DND-41 (cell line): ENCODE data around the gene RGS19.
A peak's percentile ranks its signal among the peaks of the same experiment; 100 is the strongest.

Experiments
- ATAC-seq: fragments of 200-7000 bp; cut with Tn5 transposase; 3 replicates; pipeline ENCODE4 v1.9.1; 2021; ENCODE audit warnings: low read depth; ENCODE audit not compliant: insufficient read depth
- DNase-seq: peaks from one replicate; pipeline ENCODE4 v3.0.0-alpha.2; 2020
- H2AFZ ChIP-seq: 2 replicates; pipeline ENCODE4 v1.6.0; 2012; ENCODE audit warnings: low read depth, low read length
- H3K27ac ChIP-seq: 2 replicates; pipeline ENCODE4 v1.5.1; 2012; ENCODE audit warnings: low read length, inconsistent platforms
- H3K27me3 ChIP-seq: fragments of 200-600 bp; sonication (generic); 2 replicates; pipeline ENCODE4 v1.6.0; 2012; ENCODE audit warnings: low read length, mild to moderate bottlenecking, inconsistent platforms; ENCODE audit not compliant: insufficient read depth, poor library complexity
- H3K36me3 ChIP-seq: 2 replicates; pipeline ENCODE4 v1.5.1; 2012; ENCODE audit warnings: low read length, inconsistent platforms; ENCODE audit not compliant: insufficient read depth
- H3K4me1 ChIP-seq: 2 replicates; pipeline ENCODE4 v1.5.1; 2012; ENCODE audit warnings: mild to moderate bottlenecking, low read length; ENCODE audit not compliant: insufficient read depth
- H3K4me2 ChIP-seq: 2 replicates; pipeline ENCODE4 v1.6.0; 2012; ENCODE audit warnings: mild to moderate bottlenecking, moderate library complexity, low read length, inconsistent platforms; ENCODE audit not compliant: insufficient read depth
- H3K4me3 ChIP-seq, 2 experiments: fragments of 200-600 bp in 1 of 2; shearing (Covaris generic) in 1 of 2; 2 replicates each; pipeline ENCODE4 v1.5.1; 2012 to 2016; ENCODE audit warnings: inconsistent platforms in 2 of 2, low read length in 2 of 2, mild to moderate bottlenecking in 2 of 2, low read depth in 1 of 2, moderate library complexity in 1 of 2
- H3K79me2 ChIP-seq: 2 replicates; pipeline ENCODE4 v1.6.0; 2012; ENCODE audit warnings: low read length, inconsistent platforms; ENCODE audit not compliant: insufficient read depth
- H3K9ac ChIP-seq: 2 replicates; pipeline ENCODE4 v1.6.0; 2012; ENCODE audit warnings: low read depth, mild to moderate bottlenecking, inconsistent platforms, low read length, moderate library complexity
- H3K9me3 ChIP-seq: 2 replicates; pipeline ENCODE4 v1.5.1; 2012; ENCODE audit warnings: low read length, moderate library complexity, mild to moderate bottlenecking, inconsistent platforms; ENCODE audit not compliant: insufficient read depth, severe bottlenecking
- H4K20me1 ChIP-seq: 2 replicates; pipeline ENCODE4 v1.6.0; 2012; ENCODE audit warnings: low read length; ENCODE audit not compliant: insufficient read depth
- CTCF ChIP-seq: IDR thresholded peaks from 2 replicates; pipeline ENCODE4 v1.5.1; 2012; ENCODE audit warnings: borderline replicate concordance, low read length, moderate library complexity, mild to moderate bottlenecking; ENCODE audit not compliant: poor library complexity, severe bottlenecking; ENCODE audit errors: extremely low read depth
- EZH2 ChIP-seq: IDR thresholded peaks from 3 replicates; pipeline ENCODE4 v1.6.1; 2012; ENCODE audit warnings: borderline replicate concordance, low read depth, mild to moderate bottlenecking, moderate library complexity, low read length, inconsistent platforms; ENCODE audit not compliant: severe bottlenecking

The RGS19 gene

GRCh38 chr20:64040231-64041039 is 38.9 kb downstream of the RGS19 start:
- H3K4me2 ChIP-seq = no peak overlapping the region
- H3K79me2 ChIP-seq = no peaks in the 10 kb centered on the region
- DNase-seq (no peak), ATAC-seq (no peak)
- TF ChIP-seq EZH2 (no peak), CTCF (no peak)
- no peaks in the 10 kb centered on the region for H3K9me3 ChIP-seq
- no peak overlapping the region for H3K4me3 ChIP-seq
- peaks cover 34% of the 10 kb centered on the region for H3K4me1 ChIP-seq
- H3K36me3 ChIP-seq = no peaks in the 10 kb centered on the region
- peaks cover 42% of the 10 kb centered on the region for H3K27me3 ChIP-seq
- peaks cover 13% of the 10 kb centered on the region; the same call in 1 of the 2 replicates for H4K20me1 ChIP-seq
- H2AFZ ChIP-seq = no peak overlapping the region
- no peak overlapping the region for H3K9ac ChIP-seq
- no peak overlapping the region for H3K27ac ChIP-seq

- Histone ChIP-seq H3K36me3 (peaks cover 5% of the 10 kb centered on the region; the same call in 1 of the 2 replicates), H4K20me1 (peaks cover 13% of the 10 kb centered on the region; the same call in 1 of the 2 replicates), H3K79me2 (no peaks in the 10 kb centered on the region), H3K27me3 (peaks cover 42% of the 10 kb centered on the region), H3K9ac (peak overlapping the region; percentile 70; the same call in 1 of the 2 replicates), H3K27ac (no peak overlapping the region), H3K4me3 (peak overlapping the region in 1 of 2 experiments; percentile 66; a peak in 2 of 4 replicates), H3K4me1 (peaks cover 36% of the 10 kb centered on the region), H3K4me2 (peak overlapping the region; percentile 99), H2AFZ (no peak overlapping the region), H3K9me3 (no peaks in the 10 kb centered on the region)
- TF ChIP-seq EZH2 = no peak
- TF ChIP-seq CTCF = no peak
- no peak for DNase-seq
- ATAC-seq = no peak
Observed at GRCh38 chr20:64039293-64040160, 39.8 kb downstream of the RGS19 start.

- DNase-seq (peak; percentile 90), ATAC-seq (peak; percentile 84)
- no peaks in the 10 kb centered on the region for H3K79me2 ChIP-seq
- peaks cover 13% of the 10 kb centered on the region; the same call in 1 of the 2 replicates for H4K20me1 ChIP-seq
- peaks cover 36% of the 10 kb centered on the region for H3K4me1 ChIP-seq
- TF ChIP-seq EZH2 (no peak), CTCF (peak; percentile 81)
- peak overlapping the region; percentile 99 for H3K4me2 ChIP-seq
- H3K27ac ChIP-seq = peak overlapping the region; percentile 46; the same call in 1 of the 2 replicates
- no peaks in the 10 kb centered on the region for H3K9me3 ChIP-seq
- H3K4me3 ChIP-seq = peak overlapping the region; percentile 36 to 66
- H3K9ac ChIP-seq = peak overlapping the region; percentile 70
- peaks cover 13% of the 10 kb centered on the region for H3K36me3 ChIP-seq
- peaks cover 42% of the 10 kb centered on the region for H3K27me3 ChIP-seq
- peak overlapping the region; percentile 93 for H2AFZ ChIP-seq
Observed at GRCh38 chr20:64038565-64039292, 40.6 kb downstream of the RGS19 start.
